Esophagus muscularis mucosa (tissue), 4 donors: ENCODE data around the gene NINJ2. TPM values are rescaled to one million over a fixed set of nuclear protein-coding genes. Genes with fewer than 3 reads are reported as not detected.

Source experiments
- DNase-seq: peaks from one replicate; pipeline ENCODE4 v3.0.0-alpha.2; 2017; ENCODE audit errors: extremely low spot score
- H3K27ac ChIP-seq, 4 donors: fragments of 200-600 bp; sonication (generic); replicated peaks in 1 of 4; 1 replicate in 3 of 4; 2 replicates in 1 of 4; pipeline ENCODE4 v1.5.1; 2016 to 2019; ENCODE audit warnings: mild to moderate bottlenecking in 1 of 4
- H3K27me3 ChIP-seq, 4 donors: fragments of 200-600 bp; sonication (generic); one replicate each; pipeline versions ENCODE4 v1.5.1 to v1.6.0; 2016 to 2019
- H3K36me3 ChIP-seq, 4 donors: fragments of 200-600 bp; sonication (generic); one replicate each; pipeline ENCODE4 v1.5.1; 2016 to 2019
- H3K4me1 ChIP-seq, 4 donors: fragments of 200-600 bp; sonication (generic); one replicate each; pipeline ENCODE4 v1.5.1; 2016 to 2019
- H3K4me3 ChIP-seq, 4 donors: fragments of 200-600 bp; sonication (generic); 1 replicate in 2 of 4; 2 replicates in 2 of 4; pipeline ENCODE4 v1.5.1; 2016 to 2019; ENCODE audit warnings: mild to moderate bottlenecking in 4 of 4, moderate library complexity in 1 of 4
- H3K9me3 ChIP-seq, 4 donors: fragments of 200-600 bp; sonication (generic); 1 replicate in 3 of 4; 2 replicates in 1 of 4; pipeline ENCODE4 v1.5.1; 2016 to 2019
- EP300 ChIP-seq: sonication (generic); formaldehyde crosslinking; IDR thresholded peaks from one replicate; pipeline ENCODE4 v1.6.1; 2017; ENCODE audit warnings: antibody characterized with exemption
- POLR2A ChIP-seq: fragments of 450-650 bp; IDR thresholded peaks from one replicate; pipeline ENCODE4 v1.6.1; 2017; ENCODE audit warnings: antibody characterized with exemption, moderate library complexity, mild to moderate bottlenecking, low read depth
- POLR2AphosphoS5 ChIP-seq, 2 donors: sonication (generic); formaldehyde crosslinking; IDR thresholded peaks; one replicate each; pipeline ENCODE4 v1.6.1; 2017; ENCODE audit warnings: antibody characterized with exemption in 2 of 2
- WGBS: methylation state at CpG from one replicate; pipeline ENCODE4 v1.1.5; 2018; 5-methylcytosine and 5-hydroxymethylcytosine counted together
- intact Hi-C: fragments of 100-400 bp; cut with DNase I; formaldehyde crosslinking; loops from one replicate; pipeline ENCODE4 v1.15.1; 2023
- total RNA-seq, 4 donors: library from RNA; depleted of rRNA; stranded (reverse); fragments of >200 nt; gene quantifications; one replicate each; pipeline versions ENCODE4 v1.1.0 to v1.2.1, GENCODE V29; 2016
- TF ChIP-seq, protein P1 (sequence below), 3 experiments: fragments of 200-600 bp in 2 of 3; fragments of 450-650 bp in 1 of 3; sonication (generic) in 2 of 3; IDR thresholded peaks; one replicate each; pipeline ENCODE4 v1.5.1; 2017 to 2019; ENCODE audit warnings: antibody characterized with exemption in 3 of 3, mild to moderate bottlenecking in 2 of 3, moderate library complexity in 1 of 3

Gene NINJ2
- total RNA-seq, 4 donors from 2014 or later, result 2.9 to 11.1 (median 7.1) TPM

DNA sequence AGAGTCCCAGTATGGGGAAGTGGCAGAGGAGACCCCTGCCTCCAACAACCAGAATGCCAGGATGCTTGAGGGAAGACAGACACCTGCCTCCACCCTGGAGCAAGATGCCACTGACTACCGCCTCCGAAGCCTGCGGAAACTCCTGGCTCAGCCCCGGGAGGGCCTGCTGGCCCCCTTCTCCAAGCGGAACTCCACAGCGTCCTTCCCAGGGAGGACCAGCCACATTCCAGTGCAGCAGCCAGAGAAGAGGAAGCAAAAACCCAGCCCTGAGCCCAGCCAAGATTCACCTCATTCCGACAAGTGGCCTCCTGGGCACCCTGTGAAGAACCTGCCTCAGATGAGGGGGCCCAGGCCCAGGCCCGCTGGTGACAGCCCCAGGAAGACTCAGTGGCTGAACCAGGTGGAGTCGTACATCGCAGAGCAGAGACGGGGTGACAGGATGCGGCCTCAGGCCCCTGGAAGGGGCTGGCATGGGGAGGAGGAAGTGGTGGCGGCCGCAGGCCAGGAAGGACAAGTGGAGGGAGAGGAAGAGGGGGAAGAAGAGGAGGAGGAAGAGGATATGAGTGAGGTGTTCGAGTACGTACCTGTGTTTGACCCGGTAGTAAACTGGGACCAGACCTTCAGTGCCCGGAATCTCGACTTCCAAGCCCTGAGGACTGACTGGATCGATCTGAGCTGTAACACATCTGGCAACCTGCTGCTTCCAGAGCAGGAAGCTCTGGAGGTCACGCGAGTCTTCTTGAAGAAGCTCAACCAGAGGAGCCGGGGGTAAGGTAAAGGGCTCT is 109.8 kb downstream of the NINJ2 start:
- 77% methylated on average over 21 of the region's 23 CpGs for WGBS
- DNase-seq, result no peak

DNA sequence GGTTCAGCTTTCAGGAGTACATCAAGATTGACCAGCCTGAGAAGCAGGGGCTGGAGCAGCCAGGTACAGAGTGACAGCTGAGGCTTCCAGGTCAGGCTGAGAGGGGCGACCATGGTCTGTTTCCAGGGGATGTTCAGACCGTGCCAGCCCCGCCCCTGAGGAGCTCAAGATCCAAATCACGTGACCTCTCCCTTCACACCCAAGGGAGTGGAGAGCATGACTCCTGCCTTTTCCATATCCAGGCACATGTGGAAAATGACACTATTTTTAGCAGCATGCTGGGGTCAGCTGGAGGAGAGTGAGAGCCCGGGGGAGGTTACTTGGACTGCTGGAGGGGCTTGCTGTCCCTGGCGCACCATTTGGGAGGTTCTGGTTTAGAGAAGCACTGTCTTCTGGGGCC is 110.8 kb downstream of the NINJ2 start:
- H3K27ac ChIP-seq, result no peak overlapping the region
- TF ChIP-seq EP300, result no peak

More for the DNA sequence above, 109.8 kb downstream of the NINJ2 start:
- H3K27me3 ChIP-seq, result peaks cover 0 to 15% (median 0%) of the 10 kb centered on the region in 4 donors
- peaks cover 0 to 11% (median 0%) of the 10 kb centered on the region in 4 donors for H3K36me3 ChIP-seq
- H3K4me3 ChIP-seq, result no peak overlapping the region
- TF ChIP-seq POLR2A (no peak), EP300 (no peak), POLR2AphosphoS5 (IDR thresholded peaks at IDR 0.05) (no peak)
- TF ChIP-seq, protein P1, sequence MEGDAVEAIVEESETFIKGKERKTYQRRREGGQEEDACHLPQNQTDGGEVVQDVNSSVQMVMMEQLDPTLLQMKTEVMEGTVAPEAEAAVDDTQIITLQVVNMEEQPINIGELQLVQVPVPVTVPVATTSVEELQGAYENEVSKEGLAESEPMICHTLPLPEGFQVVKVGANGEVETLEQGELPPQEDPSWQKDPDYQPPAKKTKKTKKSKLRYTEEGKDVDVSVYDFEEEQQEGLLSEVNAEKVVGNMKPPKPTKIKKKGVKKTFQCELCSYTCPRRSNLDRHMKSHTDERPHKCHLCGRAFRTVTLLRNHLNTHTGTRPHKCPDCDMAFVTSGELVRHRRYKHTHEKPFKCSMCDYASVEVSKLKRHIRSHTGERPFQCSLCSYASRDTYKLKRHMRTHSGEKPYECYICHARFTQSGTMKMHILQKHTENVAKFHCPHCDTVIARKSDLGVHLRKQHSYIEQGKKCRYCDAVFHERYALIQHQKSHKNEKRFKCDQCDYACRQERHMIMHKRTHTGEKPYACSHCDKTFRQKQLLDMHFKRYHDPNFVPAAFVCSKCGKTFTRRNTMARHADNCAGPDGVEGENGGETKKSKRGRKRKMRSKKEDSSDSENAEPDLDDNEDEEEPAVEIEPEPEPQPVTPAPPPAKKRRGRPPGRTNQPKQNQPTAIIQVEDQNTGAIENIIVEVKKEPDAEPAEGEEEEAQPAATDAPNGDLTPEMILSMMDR (IDR thresholded peaks at IDR 0.05), result no peak
- no peak overlapping the region for H3K27ac ChIP-seq
- intact Hi-C loops, result no loop called here
- H3K9me3 ChIP-seq, result no peaks in the 10 kb centered on the region
- H3K4me1 ChIP-seq, result peaks cover 9 to 32% (median 17%) of the 10 kb centered on the region in 4 donors

DNA sequence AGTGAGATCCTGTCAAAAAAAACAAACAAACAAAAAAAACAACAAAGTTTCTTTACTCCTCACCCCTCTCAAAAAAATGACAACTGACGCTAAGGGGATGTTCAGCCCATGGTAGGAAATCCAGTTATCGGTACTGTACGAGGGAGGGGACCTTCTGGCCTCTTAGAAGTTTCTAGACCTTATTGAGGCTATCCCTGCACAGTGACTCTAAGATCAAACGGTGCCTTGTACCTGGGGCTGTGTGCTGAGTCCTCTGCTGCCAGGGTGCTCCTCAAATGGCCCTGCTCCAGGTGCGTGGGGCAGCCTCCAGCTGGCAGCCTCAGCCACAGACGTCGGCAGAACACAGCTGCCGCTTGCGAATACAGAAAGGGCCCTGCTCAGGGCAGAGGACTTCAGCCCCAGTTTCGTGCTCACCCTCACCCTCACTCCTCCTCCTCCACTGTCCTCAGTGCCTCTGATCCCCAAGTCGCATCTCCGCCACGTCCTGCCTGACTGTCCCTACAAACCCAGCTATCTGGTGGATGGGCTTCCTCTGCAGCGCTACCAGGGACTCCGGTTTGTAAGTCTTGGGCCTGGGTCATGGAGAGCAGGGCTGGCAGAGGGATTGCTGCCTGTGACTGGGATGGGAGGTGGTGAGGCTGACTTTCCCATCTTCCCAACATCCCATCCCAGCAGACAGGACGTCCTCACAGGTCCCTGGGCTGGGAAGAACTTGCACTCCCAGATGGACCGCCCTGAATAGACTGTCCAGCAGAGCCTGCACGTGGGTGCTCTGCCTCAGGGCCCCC is 112.6 kb downstream of the NINJ2 start:
- intact Hi-C loops, result no loop called here
- no peak for DNase-seq
- H3K4me1 ChIP-seq, result peaks cover 16 to 32% (median 27%) of the 10 kb centered on the region in 4 donors
- TF ChIP-seq, protein P1 (IDR thresholded peaks at IDR 0.05), result no peak
- TF ChIP-seq POLR2AphosphoS5 (IDR thresholded peaks at IDR 0.05), result no peak
- TF ChIP-seq POLR2A, result no peak
- no peak for TF ChIP-seq EP300
- no peak overlapping the region for H3K4me3 ChIP-seq
- 82% methylated on average over 18 of the region's 18 CpGs for WGBS
- no peaks in the 10 kb centered on the region for H3K9me3 ChIP-seq
- H3K36me3 ChIP-seq, result peaks cover 0 to 3% (median 0%) of the 10 kb centered on the region in 4 donors
- H3K27ac ChIP-seq, result no peak overlapping the region
- H3K27me3 ChIP-seq, result peaks cover 0 to 36% (median 0%) of the 10 kb centered on the region in 4 donors

More for the DNA sequence above, 110.8 kb downstream of the NINJ2 start:
- peaks cover 0 to 3% (median 0%) of the 10 kb centered on the region in 4 donors for H3K36me3 ChIP-seq
- peaks cover 9 to 32% (median 17%) of the 10 kb centered on the region in 4 donors for H3K4me1 ChIP-seq
- H3K27me3 ChIP-seq, result peaks cover 0 to 20% (median 0%) of the 10 kb centered on the region in 4 donors
- intact Hi-C loops, result no loop called here
- H3K4me3 ChIP-seq, result no peak overlapping the region
- WGBS, result 58% methylated on average over 6 of the region's 6 CpGs
- no peak for DNase-seq
- H3K9me3 ChIP-seq, result no peaks in the 10 kb centered on the region

DNA sequence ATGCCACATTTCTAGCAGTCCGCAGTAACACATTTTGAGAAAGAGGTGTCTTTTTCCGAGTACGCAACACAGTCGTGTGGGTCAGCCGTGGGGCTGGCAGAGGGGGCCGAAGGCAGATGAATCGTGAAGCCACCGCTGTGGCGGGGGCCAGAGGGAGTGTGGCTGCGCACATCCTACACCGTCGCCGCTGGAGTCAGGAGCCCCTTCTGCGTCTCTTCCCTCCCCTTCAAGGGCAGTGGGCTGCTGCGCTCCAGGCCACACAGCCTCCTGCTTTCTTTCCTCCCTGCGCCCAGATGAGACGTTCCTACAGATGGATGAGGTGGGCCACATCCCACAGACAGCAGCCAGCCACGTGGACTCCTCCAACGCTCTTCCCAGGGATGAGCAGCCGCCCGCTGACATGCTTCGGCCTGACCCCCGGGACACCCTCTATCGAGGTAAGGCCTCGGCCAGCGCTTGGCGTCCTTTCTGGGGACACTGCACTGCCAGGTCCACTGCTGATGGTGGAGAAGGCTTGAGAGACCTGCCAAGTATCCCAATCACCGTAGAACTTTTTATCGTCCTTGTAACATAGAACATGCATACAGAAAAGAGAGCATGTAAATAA is 113.7 kb downstream of the NINJ2 start:
- Histone ChIP-seq H3K4me1 (peaks cover 16 to 32% (median 27%) of the 10 kb centered on the region in 4 donors), H3K27ac (no peak overlapping the region), H3K36me3 (peaks cover 0 to 10% (median 0%) of the 10 kb centered on the region in 4 donors), H3K9me3 (no peaks in the 10 kb centered on the region), H3K27me3 (peaks cover 0 to 42% (median 0%) of the 10 kb centered on the region in 4 donors), H3K4me3 (no peak overlapping the region)
- intact Hi-C loops, result loop anchor here (5.0 kb wide), 1 partner anchor 92 kb away; the partner anchor contains the start of gene B4GALNT3
- WGBS, result 91% methylated on average over 29 of the region's 29 CpGs
- DNase-seq, result no peak
- TF ChIP-seq EP300, result no peak
- TF ChIP-seq POLR2A, result no peak
- TF ChIP-seq POLR2AphosphoS5 (IDR thresholded peaks at IDR 0.05), result no peak
- TF ChIP-seq, protein P1 (IDR thresholded peaks at IDR 0.05), result no peak
